ENCODE data around the gene CGREF1.
"Not testable (repeated sequence)": the region's sequence is repeated elsewhere in the genome, so short reads cannot be mapped to it uniquely, and the experiment has no call there.

The CGREF1 gene

DNA sequence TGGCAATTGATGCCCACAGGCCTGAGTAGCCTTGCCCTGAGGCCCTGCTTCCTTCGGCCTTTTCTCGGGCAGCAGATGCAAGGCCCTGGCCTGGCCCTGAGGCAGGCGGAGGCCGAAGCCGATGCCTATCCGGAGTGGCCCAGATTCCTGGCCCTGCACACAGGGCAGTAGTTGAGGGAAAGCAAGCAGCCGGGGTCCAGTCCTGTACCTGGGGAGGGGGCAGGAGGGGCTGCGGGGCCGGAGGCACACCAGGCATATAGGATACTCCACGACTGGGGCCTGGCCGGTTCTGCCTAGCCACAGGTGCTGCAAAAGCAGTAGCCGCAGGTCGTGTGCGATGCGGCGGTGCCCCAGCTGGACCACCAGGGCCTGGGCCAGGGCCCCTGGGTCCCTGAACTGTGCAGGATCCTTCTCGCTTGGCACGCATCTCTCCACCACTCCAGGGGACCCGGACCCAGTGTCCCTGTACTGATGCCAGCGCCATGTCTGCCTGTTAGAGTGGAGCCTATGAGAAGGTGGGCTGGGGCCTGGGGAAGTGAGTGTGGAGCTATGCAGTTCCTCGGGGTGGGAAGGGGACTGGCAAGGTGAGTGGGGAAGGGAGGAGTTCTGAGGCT lies 18.5 kb upstream of the CGREF1 start:
- no peak for DNase-seq

DNA sequence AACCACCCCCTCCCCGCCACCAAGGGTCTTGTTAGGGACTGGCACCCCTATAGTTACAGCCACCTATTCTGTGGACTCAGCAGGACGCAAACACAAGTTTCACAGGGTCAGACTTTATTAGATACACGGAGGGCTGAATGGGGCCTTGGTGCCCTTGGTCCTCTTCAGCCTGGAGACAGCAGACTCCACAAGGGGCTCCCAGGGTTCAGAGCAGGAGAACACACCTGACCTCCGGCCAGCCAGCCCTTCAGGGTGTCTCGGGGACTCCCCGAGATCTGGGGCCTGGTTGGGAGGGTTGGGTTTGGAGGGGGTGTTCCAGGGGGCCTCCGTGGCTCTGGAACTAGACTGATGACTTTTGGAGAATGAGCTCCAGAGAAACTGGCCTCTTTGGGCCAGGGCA lies 17.8 kb upstream of the CGREF1 start:
- no peak for DNase-seq

DNA sequence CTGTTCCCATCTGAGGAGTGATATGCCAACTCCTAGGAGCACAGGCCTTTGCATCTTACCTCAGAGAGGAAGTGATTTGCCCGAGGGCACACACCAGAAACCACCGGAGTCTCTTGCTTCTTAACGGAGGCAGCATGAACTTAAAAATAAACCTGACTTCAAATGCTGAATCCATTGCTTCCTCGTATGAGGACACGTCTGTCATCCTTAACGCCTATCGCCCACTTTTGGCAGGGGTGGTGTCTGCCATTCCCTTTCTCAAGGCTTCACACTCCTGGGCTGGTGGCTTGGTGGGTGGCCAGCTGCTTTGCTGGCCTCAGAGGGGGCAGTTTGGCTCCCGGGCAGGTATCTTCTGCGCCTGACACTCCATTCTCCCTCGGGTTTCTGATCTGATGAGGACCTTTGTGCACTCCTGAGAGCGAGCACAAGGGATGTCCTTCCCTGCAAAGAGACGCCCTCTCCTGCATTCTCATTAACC lies 16.6 kb upstream of the CGREF1 start:
- DNase-seq: no peak

DNA sequence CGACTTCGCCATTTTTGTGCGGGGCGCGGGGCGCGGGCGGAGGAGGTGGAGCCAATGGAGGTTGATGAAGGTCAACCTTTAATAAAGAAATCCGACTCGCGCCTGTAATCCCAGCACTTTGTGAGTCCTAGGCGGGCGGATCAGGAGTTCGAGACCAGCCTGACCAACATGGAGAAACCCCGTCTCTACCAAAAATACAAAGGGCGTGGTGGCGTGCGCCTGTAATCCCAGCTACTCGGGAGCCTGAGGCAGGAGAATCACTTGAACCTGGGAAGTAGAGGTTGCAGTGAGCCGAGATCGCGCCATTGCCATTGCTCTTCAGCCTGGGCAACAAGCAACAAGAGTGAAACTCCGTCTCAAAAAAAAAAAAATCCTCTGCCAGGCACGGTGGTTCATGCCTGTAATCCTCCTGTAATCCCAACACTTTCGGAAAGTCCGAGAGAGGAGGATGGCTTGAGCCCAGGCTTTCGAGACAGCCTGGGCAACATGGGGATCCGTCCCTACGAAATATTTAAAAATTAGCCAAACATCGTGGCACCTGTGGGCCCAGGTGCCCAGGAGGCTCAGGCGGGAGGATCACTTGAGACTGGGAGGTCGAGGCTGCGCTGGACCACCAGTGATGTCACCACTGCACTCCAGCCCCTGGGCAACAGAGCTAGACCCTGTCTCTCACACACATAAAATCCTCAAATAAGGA lies 16.0 kb upstream of the CGREF1 start:
- DNase-seq: no peak

DNA sequence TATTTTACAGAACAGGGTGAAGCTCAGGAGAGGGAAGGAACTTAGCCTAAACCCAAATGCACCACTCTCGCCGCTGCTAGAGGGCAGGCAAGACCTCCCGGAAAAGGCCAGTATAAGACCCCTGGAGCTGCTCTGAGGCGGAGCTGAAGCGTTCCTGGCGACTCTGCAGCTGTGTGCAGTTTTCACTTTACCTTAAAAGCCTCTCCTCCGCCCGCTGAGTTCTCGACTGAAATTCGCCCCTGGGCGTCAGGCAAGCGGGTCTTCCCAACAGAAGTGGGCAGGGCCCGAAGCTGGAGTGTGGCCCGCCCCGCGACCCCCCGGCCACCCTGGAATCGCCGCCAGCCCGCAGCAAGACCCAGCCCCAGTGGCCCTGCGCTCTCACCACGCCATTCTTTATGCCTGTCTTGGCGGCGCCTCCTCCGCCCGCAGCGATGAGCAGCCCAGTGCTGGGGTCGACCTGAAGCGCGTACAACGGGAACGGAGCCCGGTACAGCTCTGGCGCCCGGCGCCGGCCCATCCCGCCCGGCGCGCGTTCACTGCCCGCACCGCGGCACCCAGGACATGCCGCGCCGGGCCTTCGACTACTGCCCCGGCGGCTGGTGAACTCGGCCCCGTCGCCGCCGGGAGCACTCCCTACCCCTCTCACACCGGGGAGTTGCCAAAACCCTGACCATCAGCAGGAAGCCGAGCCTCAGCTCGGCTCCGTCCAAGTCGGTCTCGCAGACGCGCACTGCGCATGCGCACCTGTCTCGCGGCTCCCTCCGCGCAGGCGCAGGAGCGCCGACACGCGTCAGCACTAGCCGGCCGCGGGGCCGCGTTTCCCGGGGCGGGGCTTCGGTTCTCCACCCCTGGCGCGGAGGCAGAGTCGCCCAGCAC lies 15.2 kb upstream of the CGREF1 start, which contains the start of gene PREB:
PREB (minus strand) TSS at position 732 of the 876 bp plus-strand sequence; CDS start at position 517, 215 bp downstream.
- DNase-seq: peak; percentile 98

DNA sequence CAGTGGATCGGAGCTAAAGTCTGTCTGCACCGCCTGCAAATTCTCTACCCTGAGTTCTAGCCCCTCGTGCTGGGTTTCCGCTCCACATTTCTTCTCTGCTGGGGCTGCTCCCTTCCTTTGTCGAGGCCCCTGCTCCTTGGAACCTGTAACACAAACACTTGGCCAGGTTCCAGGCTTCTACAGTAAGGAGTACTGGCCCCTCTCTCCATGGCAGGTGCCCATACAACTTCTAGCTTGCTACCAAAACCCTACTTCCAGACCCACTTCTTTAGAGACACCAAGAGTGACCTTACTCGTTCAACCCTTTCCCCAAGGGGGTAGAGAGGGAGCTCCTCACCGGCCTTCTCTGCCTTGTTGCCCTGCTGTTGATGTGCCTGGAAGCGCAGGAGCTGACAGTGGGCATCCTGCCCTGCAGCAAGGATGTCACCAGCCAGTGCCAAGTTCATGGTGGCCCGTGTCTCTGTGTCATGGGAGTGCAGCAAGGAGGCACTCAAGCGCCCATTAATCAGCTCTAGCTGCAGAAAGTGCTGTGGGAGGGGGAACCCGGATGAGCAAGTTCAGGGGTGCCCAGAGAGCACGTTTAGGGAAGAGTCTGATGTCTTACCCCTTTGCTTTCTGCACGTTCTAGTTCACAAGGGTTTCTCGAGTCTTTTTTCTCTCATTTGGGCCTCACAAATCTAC lies 14.4 kb upstream of the CGREF1 start:
- DNase-seq: no peak

DNA sequence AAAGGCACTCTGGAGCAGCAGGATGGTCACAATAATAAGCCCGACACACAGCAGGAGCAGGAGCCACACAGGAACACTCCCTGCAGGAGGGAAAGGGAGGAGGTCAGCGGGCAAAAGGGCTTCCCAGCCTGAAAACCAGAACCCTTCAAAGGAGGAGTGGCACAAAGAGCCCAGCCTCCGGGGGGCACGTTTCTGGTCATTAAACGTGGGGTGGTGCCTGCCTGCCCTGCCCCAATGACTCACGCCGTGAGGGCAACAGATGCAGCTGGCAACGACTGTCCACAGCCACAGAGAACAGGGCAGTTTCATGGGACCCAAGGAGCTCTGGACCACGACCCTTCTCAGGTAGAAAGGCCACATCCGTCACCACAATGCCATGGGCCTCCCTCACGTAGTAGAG lies 12.5 kb upstream of the CGREF1 start:
- DNase-seq: no peak

DNA sequence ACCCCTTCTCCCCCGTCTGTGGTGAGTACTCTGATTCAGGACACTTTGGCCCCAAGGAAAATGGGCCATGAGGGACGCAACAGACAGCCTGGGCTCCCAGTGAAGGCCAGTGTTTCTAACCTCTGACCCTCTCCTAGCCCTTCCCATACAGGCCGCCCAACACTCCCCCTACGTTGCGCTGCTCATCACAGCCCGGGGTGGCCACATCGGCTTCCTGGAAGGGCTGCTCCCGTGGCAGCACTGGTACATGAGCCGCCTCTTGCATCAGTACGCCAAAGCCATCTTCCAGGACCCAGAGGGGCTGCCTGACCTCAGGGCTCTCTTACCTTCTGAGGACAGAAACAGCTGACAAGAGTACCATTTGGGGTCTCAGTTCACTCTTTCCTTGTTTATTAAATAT lies 11.5 kb upstream of the CGREF1 start:
- no peak for DNase-seq

DNA sequence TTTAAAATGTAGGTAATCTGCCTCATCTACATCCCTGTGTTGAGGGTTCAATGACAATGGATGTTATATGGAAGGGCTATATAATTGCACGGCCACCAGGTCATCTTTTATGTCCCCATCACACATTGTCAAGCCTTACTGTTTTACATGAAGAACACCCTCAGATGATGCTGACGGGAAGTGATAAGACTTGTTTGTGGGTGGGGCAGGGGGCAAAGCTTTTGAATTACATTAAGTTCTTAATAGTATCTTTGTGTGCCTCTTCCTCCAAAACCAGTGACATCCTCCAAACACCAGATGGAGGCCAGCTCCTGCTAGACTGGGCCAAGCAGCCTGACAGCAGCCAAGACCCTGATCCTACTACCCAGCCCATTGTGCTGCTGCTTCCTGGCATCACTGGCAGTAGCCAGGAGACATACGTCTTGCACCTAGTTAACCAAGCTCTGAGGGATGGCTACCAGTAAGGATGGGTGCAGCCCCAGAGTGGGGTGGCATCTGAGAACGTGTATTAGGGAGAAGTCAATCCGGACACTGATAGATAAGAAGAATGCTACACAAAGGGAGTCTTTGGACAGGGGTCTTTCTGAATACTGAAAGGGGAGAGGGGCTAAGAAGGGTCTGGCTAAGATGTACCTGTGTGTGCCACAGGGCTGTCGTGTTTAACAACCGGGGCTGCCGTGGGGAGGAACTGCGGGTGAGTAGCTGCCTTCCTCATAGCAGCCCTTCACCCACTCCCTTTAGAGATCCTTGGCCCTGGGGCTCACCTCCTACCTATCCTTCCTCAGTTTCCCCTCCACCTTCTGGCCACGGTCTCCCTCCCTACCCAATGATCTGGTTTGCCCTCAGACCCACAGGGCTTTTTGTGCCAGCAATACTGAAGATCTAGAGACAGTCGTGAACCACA lies 10.0 kb upstream of the CGREF1 start:
- no peak for DNase-seq

DNA sequence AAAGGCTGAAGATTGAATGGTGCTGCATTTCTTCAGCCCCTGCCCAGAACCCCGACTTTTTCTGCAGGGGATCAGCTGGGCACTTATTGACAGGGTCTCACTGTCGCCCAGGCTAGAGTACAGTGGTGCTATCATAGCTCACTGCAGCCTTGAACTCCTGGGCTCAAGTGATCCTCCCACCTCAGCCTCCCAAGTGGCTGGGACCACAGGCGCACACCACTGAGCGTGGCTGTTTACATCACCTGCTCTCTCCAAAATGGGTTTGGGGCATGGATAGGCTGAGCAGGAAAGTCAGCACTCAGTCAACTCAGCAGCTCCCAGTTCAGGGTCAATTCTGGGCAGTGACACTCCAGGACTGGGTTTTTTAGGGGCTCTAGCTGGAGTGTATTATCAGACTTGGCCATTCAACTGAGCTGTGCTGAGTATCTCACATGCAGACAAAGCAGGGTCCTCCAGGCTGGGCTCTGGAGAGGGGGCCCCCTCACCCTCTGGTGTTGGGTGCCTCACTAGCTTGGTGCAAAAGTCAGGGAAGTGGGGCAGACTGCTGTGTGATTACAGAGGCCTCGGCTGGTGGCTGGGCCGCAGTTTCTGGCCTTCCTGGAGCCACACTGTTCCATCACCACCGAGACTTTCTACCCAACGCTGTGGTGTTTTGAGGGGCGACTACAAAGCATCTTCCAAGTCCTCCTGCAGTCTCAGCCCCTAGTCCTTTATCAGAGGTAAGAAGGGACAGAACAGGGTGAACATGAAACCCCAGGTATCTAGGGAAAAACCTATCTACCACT lies 9.1 kb upstream of the CGREF1 start:
- DNase-seq: no peak

DNA sequence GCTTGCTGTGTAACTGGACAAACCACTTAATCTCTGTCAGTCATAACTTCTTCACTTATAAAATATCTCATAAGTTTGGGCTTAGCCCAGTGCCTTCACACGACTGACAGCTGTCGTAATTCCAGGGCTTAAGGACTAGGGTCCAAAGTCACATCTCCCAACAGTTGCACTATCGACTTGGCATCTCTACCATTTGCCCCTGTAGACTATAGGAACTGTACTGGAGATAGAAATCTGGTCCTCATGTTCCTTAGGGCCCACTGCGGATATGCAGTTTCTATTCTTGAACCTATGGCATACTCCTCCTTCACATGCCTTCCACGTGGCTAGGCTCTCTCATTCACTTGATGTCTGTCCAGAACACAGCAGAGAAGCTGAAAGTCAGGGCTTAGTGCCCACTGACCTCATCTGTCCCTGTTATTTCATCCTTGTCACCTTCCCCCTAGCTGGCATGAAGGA lies 7.4 kb upstream of the CGREF1 start:
- DNase-seq: no peak

DNA sequence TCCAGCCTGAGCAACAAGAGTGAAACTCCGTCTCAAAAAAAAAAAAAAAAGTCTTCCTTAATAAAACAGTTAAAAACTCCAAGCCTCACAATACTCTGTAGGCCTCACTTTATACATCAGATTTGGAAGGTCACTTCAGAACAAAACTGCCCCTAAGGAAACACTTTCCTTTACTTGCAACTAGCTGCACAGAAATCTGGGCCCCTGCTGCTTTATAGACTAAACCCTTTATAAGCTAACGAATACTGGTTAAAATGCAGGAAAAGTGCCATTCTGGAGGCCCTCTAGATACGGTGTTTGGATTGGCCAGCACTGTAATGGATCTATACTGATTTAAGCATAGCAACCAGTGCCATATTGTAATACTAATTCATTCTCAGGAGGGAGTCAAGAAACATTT lies 6.2 kb upstream of the CGREF1 start:
- DNase-seq: no peak

DNA sequence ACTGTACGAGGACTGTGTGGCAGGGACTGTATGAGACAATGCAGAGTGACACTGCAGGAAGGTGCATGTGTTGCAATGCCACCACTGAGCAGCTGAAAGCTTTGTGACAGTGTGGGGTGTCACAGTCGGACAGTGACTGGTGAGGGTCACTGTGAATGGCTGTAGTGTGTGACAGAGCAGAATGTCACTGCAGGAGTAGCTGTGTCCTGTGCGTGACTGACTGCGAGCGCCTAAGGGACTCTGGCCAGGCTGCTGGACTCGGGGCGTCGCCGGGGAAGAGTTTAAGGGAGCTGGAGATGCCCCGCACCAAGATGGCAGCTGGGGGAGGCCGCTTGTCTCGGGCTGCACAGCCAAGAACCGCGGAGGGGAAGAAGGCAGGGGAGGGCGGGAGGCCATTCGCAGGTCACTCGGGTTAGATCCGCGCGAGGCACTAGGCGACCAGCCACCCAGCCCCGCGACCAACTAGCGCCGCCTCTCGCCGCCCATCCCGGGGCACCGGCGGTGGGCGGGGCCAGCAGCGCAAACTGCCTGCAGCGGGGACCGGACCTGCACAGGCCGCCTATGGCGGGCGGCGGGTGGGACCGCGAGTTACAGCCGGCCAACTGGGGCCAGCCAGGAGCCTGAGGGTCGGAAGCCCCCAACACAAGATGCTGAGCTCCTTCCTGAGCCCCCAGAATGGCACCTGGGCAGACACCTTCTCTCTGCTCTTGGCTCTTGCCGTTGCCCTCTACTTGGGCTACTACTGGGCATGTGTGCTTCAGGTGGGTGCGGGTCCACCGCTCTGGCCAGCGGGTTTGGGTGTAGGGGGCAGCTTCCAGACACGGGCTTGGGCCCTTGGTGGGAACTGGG lies 4.6 kb upstream of the CGREF1 start, which contains the start of gene ABHD1:
ABHD1 (plus strand) TSS at position 514 of the 849 bp plus-strand sequence; CDS start at position 648, 134 bp downstream.
- peak; percentile 79 for DNase-seq

DNA sequence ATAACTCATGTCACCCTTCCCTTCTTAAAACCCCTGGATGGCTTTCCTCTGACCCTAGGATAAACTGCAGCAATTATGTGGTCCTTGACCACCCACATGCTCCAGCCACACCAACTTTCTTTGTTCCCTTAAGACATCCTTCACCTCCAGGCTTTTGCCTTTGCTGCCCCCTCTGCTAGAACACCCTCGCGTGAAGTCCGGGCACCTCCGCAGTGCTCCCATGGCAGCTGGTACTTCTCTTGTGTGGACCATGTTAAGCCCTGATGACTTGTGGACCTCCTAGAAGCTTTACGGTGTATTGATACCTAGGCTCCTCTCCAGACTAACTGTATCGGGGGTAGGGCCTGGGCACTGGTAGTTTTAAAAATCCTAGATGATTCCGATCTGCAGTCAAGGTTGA lies 3.9 kb upstream of the CGREF1 start:
- no peak for DNase-seq

DNA sequence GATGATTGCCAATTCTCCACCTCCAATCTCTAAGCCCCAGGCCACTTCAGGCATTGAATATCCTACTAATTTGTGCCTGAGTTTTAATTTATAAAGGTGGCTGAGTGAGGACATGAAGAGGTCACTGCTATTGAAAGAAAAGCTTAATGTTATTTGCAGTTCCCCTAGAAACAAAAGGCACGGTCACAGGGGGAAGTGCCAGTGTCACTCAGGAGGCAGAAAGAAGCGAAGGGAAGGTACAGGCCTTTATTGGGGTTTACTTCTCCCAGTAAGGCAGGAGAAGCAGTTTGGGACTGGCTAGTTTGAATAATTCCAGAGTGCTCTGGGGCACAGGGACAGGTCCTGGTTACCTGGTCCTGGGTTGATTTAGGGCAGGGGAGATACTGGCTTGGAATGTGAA lies 3.0 kb upstream of the CGREF1 start:
- DNase-seq: no peak

DNA sequence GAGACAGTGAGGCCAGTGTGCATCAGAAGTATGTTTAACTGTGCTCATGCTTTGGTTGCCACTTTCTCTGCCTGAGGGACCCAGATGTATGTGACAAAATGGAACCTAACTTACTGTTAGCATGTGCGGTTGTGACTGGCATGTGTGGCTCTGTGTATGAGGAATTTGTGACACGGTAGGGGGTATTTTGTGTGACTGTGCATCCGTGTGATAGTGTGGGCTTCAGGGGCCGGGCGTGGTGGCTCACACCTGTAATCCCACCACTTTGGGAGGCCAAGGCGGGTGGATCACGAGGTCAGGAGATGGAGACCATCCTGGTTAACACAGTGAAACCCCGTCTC lies 372 bp upstream of the CGREF1 start:
- DNase-seq: not testable (repeated sequence)

DNA sequence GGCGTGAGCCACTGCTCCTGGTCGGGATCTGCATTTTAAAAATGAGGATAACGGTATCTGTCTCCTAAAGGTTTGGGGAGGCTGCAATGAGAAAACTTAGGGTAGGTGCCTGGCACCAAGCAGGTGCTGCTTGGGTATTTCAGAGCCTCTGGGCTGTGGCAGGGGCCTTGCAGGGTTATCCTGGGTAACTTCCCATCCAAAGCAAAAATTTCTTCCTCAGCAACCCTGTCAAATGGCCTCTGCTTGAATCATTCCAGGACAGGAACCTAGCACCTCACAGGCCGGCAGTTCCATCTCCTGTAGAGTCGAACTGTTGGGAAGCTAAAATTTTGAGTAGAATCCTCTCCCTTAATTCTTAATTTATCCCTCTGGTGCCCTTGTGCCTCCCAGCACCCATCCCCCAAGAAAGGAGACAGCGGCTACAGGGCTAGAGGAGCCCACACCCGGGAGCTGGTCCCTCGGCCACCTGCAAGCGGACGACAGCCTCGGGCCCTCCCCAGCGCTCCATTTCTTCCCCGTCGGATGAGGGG lies 868 bp downstream of the CGREF1 start:
- no peak for DNase-seq

DNA sequence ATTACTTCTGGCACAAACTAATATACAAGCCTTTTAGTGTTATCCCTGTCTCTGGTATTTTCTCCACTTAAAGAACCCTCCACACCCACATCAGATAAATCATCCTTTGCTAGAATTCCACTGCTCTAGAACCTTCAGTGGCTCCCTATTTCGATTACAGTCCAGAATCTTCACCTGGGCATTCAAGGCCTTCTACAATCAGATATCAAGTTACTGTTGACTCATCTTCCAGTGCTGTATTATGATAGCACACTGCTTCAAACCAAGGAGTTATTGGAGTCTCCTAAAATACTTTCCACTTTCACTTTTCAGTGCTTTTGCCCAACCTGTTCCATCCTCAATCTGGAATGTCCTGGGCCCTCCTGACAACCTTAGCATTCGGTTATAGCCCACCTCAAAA lies 3.4 kb downstream of the CGREF1 start:
- DNase-seq: no peak

DNA sequence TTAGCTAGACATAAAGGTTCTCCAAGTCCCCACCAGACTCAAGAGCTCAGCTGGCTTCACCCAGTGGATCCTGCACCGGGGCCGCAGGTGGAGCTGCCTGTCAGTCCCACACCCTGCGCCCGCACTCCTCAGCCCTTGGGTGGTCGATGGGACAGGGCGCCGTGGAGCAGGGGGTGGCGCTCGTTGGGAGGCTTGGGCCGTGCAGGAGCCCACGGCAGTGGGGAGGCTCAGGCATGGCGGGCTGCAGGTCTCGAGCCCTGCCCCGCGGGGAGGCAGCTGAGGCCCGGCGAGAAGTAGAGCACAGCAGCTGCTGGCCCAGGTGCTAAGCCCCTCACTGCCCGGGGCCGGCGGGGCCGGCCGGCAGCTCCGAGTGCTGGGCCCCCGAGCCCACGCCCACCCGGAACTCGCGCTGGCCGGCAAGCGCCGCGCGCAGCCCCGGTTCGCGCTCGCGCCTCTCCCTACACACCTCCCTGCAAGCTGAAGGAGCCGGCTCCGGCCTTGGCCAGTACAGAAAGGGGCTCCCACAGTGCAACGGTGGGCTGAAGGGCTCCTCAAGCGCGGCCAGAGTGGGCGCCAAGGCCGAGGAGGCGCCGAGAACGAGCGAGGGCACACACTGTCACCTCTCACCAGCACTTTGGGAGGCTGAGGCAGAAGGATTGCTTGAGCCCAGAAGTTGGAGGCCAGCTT lies 7.4 kb downstream of the CGREF1 start:
- DNase-seq: not testable (repeated sequence)
